HepG2 (cell line): ENCODE results near the gene SH2D3C.

Experiments used
- ATF3 ChIP-seq: sonication (generic); formaldehyde crosslinking; IDR thresholded peaks from 2 replicates; pipeline ENCODE4 v1.4.0; 2020; ENCODE audit warnings: missing genetic modification reagents
- CTCF ChIP-seq: sonication (generic); formaldehyde crosslinking; IDR thresholded peaks from 2 replicates; pipeline ENCODE4 v1.5.0; 2020; ENCODE audit warnings: mild to moderate bottlenecking, missing genetic modification reagents, moderate library complexity
- E2F1 ChIP-seq: sonication (generic); formaldehyde crosslinking; IDR thresholded peaks from 2 replicates; pipeline ENCODE4 v1.5.0; 2020; ENCODE audit warnings: missing genetic modification reagents
- EP300 ChIP-seq, 3 experiments: sonication (generic) in 1 of 3; formaldehyde crosslinking in 1 of 3; IDR thresholded peaks; 2 replicates each; pipeline versions ENCODE4 v1.5.1 to v1.6.1; 2011 to 2020; ENCODE audit warnings: low read depth in 2 of 3, low read length in 2 of 3, borderline replicate concordance in 1 of 3, improper control_type of control experiment in 1 of 3, mild to moderate bottlenecking in 1 of 3, missing genetic modification reagents in 1 of 3, moderate library complexity in 1 of 3
- MAX ChIP-seq: IDR thresholded peaks from 2 replicates; pipeline ENCODE4 v1.6.1; 2012; ENCODE audit warnings: inconsistent platforms
- MYC ChIP-seq: sonication (generic); formaldehyde crosslinking; IDR thresholded peaks from 2 replicates; pipeline ENCODE4 v1.9.0; 2021; ENCODE audit warnings: missing genetic modification reagents, borderline replicate concordance
- RERE ChIP-seq: IDR thresholded peaks from 2 replicates; pipeline ENCODE4 v1.6.1; 2016; ENCODE audit warnings: low read depth, missing genetic modification reagents, missing compliant biosample characterization
- RFX5 ChIP-seq: IDR thresholded peaks from 2 replicates; pipeline ENCODE4 v1.6.1; 2011; ENCODE audit warnings: low read depth, low read length, improper control_type of control experiment
- UBTF ChIP-seq: sonication (generic); formaldehyde crosslinking; IDR thresholded peaks from 2 replicates; pipeline ENCODE4 v1.4.0; 2020; ENCODE audit warnings: mild to moderate bottlenecking, missing genetic modification reagents
- ZBTB7A ChIP-seq: sonication (generic); formaldehyde crosslinking; IDR thresholded peaks from 2 replicates; pipeline ENCODE4 v1.8.0; 2022; ENCODE audit warnings: mild to moderate bottlenecking, missing genetic modification reagents
- ZFP82 ChIP-seq: sonication (generic); formaldehyde crosslinking; IDR thresholded peaks from 2 replicates; pipeline ENCODE4 v1.5.1; 2020; ENCODE audit warnings: mild to moderate bottlenecking, missing genetic modification reagents, borderline replicate concordance
- ZNF251 ChIP-seq: sonication (generic); formaldehyde crosslinking; IDR thresholded peaks from 2 replicates; pipeline ENCODE4 v1.9.0; 2021; ENCODE audit warnings: mild to moderate bottlenecking, missing genetic modification reagents
- ZNF296 ChIP-seq: sonication (generic); formaldehyde crosslinking; conservative IDR thresholded peaks from 2 replicates; pipeline ENCODE4 v1.5.0; 2020; ENCODE audit warnings: mild to moderate bottlenecking, missing genetic modification reagents

GRCh38 chr9:127806871-127807270, 28.4 kb upstream of the SH2D3C start:
- no peak for TF ChIP-seq RERE (CRISPR knock-in tag)
- no peak for TF ChIP-seq RFX5
- no peak for TF ChIP-seq CTCF (CRISPR knock-in tag)
- no peak for TF ChIP-seq ZFP82 (CRISPR knock-in tag)
- no peak for TF ChIP-seq E2F1 (CRISPR knock-in tag)
- no peak for TF ChIP-seq EP300 (IDR thresholded peaks at IDR 0.05; ENCODE audit: low read depth in 2 of 2, low read length in 2 of 2)
- no peak for TF ChIP-seq EP300 (CRISPR knock-in tag; IDR thresholded peaks at IDR 0.05; ENCODE audit: borderline replicate concordance)
- TF ChIP-seq UBTF (CRISPR knock-in tag) = no peak
- no peak for TF ChIP-seq MYC (CRISPR knock-in tag)
- TF ChIP-seq ATF3 (CRISPR knock-in tag) = no peak
- no peak for TF ChIP-seq ZNF296 (CRISPR knock-in tag)
- no peak for TF ChIP-seq ZBTB7A (CRISPR knock-in tag)
- no peak for TF ChIP-seq MAX
- no peak for TF ChIP-seq ZNF251 (CRISPR knock-in tag)
